Measurements from ENCODE around the gene CMTM7. TPM values are rescaled to one million over a fixed set of nuclear protein-coding genes. Genes with fewer than 3 reads are reported as not detected.

CMTM7 gene
- total RNA-seq, 1 donor from 2014 or later, result 40.7 TPM

DNA sequence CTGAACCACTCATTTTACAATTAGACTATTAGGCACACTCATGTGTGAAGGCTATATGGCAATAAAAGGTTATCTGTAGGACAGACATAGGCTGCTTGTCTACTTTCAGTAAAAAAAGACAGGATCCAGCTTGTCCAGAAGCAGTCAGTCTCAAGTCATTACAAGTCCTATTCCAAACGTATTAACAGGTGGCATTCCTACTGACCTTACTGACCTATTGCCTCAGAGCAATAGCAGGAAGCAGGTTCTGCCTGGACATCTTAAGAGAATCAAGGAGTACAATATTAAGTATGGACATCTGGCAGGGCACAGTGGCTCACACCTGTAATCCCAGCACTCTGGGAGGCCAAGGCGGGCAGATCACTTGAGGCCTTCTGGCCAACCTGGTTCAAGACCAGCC is 104.0 kb downstream of the CMTM7 start:
- TF ChIP-seq, protein P1, sequence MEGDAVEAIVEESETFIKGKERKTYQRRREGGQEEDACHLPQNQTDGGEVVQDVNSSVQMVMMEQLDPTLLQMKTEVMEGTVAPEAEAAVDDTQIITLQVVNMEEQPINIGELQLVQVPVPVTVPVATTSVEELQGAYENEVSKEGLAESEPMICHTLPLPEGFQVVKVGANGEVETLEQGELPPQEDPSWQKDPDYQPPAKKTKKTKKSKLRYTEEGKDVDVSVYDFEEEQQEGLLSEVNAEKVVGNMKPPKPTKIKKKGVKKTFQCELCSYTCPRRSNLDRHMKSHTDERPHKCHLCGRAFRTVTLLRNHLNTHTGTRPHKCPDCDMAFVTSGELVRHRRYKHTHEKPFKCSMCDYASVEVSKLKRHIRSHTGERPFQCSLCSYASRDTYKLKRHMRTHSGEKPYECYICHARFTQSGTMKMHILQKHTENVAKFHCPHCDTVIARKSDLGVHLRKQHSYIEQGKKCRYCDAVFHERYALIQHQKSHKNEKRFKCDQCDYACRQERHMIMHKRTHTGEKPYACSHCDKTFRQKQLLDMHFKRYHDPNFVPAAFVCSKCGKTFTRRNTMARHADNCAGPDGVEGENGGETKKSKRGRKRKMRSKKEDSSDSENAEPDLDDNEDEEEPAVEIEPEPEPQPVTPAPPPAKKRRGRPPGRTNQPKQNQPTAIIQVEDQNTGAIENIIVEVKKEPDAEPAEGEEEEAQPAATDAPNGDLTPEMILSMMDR (IDR thresholded peaks at IDR 0.05; ENCODE audit: insufficient read depth, low read length, poor library complexity, severe bottlenecking), result no peak
- no peaks in the 10 kb centered on the region for H3K36me3 ChIP-seq (ENCODE audit: control insufficient read depth, insufficient read depth, low read length)
- DNase-seq (ENCODE audit: low read depth), result no peak
- no peaks in the 10 kb centered on the region for H3K27me3 ChIP-seq (ENCODE audit: control insufficient read depth, insufficient read depth, low read length)
- no peak overlapping the region for H3K4me3 ChIP-seq (ENCODE audit: low read depth, low read length)

DNA sequence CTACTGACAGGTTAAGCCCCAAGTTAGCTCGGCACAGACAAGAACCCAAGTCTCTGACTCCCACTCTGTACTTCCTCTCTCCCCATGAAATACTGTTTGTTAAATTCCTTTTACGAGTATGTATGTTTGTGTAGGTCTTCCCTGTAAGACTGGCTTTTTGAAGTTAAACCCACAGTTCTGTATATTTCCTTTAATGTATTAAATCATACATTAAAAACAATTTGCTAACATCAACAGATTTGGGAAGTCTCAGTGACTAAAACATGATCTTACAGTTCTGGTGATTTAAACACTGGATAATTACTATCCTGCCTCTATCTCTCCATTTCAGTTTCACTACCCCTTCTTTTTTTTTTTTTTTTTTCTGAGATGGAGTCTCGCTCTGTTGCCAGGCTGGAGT is 106.6 kb downstream of the CMTM7 start:
- H3K4me3 ChIP-seq (ENCODE audit: low read depth, low read length), result no peak overlapping the region
- no peaks in the 10 kb centered on the region for H3K36me3 ChIP-seq (ENCODE audit: control insufficient read depth, insufficient read depth, low read length)
- DNase-seq (ENCODE audit: low read depth), result no peak
- TF ChIP-seq, protein P1 (IDR thresholded peaks at IDR 0.05; ENCODE audit: insufficient read depth, low read length, poor library complexity, severe bottlenecking), result no peak
- no peaks in the 10 kb centered on the region for H3K27me3 ChIP-seq (ENCODE audit: control insufficient read depth, insufficient read depth, low read length)

DNA sequence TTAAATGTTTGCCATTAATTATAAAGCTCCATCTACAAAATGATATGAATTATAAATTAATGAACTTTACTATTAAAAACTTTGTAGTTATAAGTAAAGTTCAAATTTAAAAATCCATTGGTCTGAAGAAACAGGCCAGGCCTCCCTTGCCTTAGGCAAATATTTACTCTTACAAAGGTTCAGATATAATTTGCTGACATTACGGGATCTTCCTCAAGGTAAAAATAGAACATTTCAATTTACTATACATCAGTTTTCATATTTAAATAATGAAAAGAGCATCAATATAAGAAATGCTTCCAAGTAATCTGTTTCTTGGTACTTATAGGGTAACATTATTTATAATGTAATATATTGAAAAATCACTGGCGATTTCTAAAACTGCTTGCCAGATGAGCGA is 107.3 kb downstream of the CMTM7 start:
- no peak for DNase-seq (ENCODE audit: low read depth)
- TF ChIP-seq, protein P1 (IDR thresholded peaks at IDR 0.05; ENCODE audit: insufficient read depth, low read length, poor library complexity, severe bottlenecking), result no peak
- Histone ChIP-seq H3K36me3 (ENCODE audit: control insufficient read depth, insufficient read depth, low read length) (no peaks in the 10 kb centered on the region), H3K4me3 (ENCODE audit: low read depth, low read length) (no peak overlapping the region), H3K27me3 (ENCODE audit: control insufficient read depth, insufficient read depth, low read length) (no peaks in the 10 kb centered on the region)

DNA sequence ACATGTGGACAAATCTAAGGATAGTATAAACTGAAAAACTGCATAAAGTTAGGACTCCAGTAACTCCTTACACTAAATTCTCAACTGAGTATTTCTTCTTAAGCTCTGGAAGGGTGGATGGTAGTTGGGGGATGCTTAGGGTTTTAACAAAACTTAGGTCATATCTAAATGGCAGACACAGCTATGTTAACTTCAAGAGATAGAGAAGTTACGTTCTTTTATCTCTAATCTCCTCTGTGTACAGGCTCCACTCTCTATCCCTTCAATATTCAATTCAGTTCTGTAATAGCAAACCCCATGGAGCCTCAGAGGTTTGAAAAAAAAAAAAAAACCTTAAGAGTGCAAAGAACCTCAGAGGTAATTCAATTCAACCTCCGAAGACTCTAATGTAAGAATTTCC is 107.9 kb downstream of the CMTM7 start:
- TF ChIP-seq, protein P1 (IDR thresholded peaks at IDR 0.05; ENCODE audit: insufficient read depth, low read length, poor library complexity, severe bottlenecking), result no peak
- no peak overlapping the region for H3K4me3 ChIP-seq (ENCODE audit: low read depth, low read length)
- no peaks in the 10 kb centered on the region for H3K36me3 ChIP-seq (ENCODE audit: control insufficient read depth, insufficient read depth, low read length)
- DNase-seq (ENCODE audit: low read depth), result no peak
- no peaks in the 10 kb centered on the region for H3K27me3 ChIP-seq (ENCODE audit: control insufficient read depth, insufficient read depth, low read length)

DNA sequence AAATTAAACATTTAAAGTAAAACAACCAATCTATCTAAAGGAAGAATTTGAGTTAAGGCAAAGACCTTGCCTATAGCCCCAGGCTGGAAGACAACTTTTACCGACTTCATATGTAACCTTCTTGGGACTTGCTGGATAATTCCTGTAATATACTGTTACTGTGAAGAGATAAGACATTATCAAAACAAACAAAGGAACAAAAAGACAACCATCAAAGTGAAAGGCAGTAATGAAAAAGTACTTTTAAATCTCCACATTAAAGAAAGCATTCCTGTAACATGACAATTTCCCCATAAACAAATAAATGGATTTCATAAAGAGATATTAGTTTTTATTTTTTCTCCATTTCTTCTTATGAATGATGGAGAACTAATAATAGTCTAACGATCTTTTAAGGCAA is 108.6 kb downstream of the CMTM7 start:
- TF ChIP-seq, protein P1 (IDR thresholded peaks at IDR 0.05; ENCODE audit: insufficient read depth, low read length, poor library complexity, severe bottlenecking), result no peak
- Histone ChIP-seq H3K4me3 (ENCODE audit: low read depth, low read length) (no peak overlapping the region), H3K36me3 (ENCODE audit: control insufficient read depth, insufficient read depth, low read length) (no peaks in the 10 kb centered on the region), H3K27me3 (ENCODE audit: control insufficient read depth, insufficient read depth, low read length) (no peaks in the 10 kb centered on the region)
- DNase-seq (ENCODE audit: low read depth), result no peak
